H9 (cell line): ENCODE measurements around the gene WNT4. TPM values are rescaled to one million over a fixed set of nuclear protein-coding genes. Genes with fewer than 3 reads are reported as not detected.
A peak's percentile ranks its signal among the peaks of the same experiment; 100 is the strongest.

Source experiments
- DNase-seq: peaks from one replicate; pipeline ENCODE4 v3.0.0-alpha.2; 2017
- H2AFZ ChIP-seq: one replicate; pipeline ENCODE4 v1.6.1; 2013; ENCODE audit warnings: mild to moderate bottlenecking, low read length, control low read depth, moderate library complexity
- H2AK5ac ChIP-seq: 2 replicates; pipeline ENCODE4 v1.6.1; 2013; ENCODE audit warnings: low read length, control low read depth, mixed read lengths; ENCODE audit not compliant: insufficient read length
- H2BK120ac ChIP-seq: one replicate; pipeline ENCODE4 v1.6.1; 2013; ENCODE audit warnings: low read depth, mild to moderate bottlenecking, low read length, control low read depth, inconsistent platforms; ENCODE audit not compliant: poor library complexity, severe bottlenecking
- H2BK12ac ChIP-seq: 2 replicates; pipeline ENCODE4 v1.6.1; 2013; ENCODE audit warnings: low read length, control low read depth, mixed read lengths, low read depth; ENCODE audit not compliant: insufficient read length
- H2BK15ac ChIP-seq: 2 replicates; pipeline ENCODE4 v1.6.1; 2013; ENCODE audit warnings: low read depth, low read length, control low read depth
- H2BK20ac ChIP-seq: one replicate; pipeline ENCODE4 v1.6.1; 2013; ENCODE audit warnings: low read depth, mild to moderate bottlenecking, low read length, control low read depth, inconsistent platforms; ENCODE audit not compliant: poor library complexity, severe bottlenecking
- H2BK5ac ChIP-seq: 2 replicates; pipeline ENCODE4 v1.6.1; 2013; ENCODE audit warnings: low read length, control low read depth, mixed read lengths; ENCODE audit not compliant: insufficient read length
- H3K14ac ChIP-seq: 2 replicates; pipeline ENCODE4 v1.6.1; 2013; ENCODE audit warnings: low read length, control low read depth; ENCODE audit not compliant: insufficient read depth
- H3K18ac ChIP-seq: 2 replicates; pipeline ENCODE4 v1.6.1; 2013; ENCODE audit warnings: low read depth, mild to moderate bottlenecking, mixed read lengths, low read length, control low read depth; ENCODE audit not compliant: insufficient read length
- H3K23ac ChIP-seq: 2 replicates; pipeline ENCODE4 v1.6.1; 2013; ENCODE audit warnings: low read length, control low read depth, mixed read lengths, low read depth; ENCODE audit not compliant: insufficient read length
- H3K23me2 ChIP-seq: 2 replicates; pipeline ENCODE4 v1.6.1; 2013; ENCODE audit warnings: low read depth, mild to moderate bottlenecking, mixed read lengths, low read length, control low read depth; ENCODE audit not compliant: insufficient read length, poor library complexity, severe bottlenecking
- H3K27ac ChIP-seq: 2 replicates; pipeline ENCODE4 v1.5.1; 2013; ENCODE audit warnings: low read length, control low read depth, mixed read lengths, low read depth; ENCODE audit not compliant: insufficient read length
- H3K27me3 ChIP-seq: 2 replicates; pipeline ENCODE4 v1.6.1; 2013; ENCODE audit warnings: low read length, control low read depth, inconsistent platforms; ENCODE audit not compliant: insufficient read depth
- H3K4ac ChIP-seq: 2 replicates; pipeline ENCODE4 v1.6.1; 2013; ENCODE audit warnings: low read depth, mild to moderate bottlenecking, control low read depth, inconsistent platforms, low read length, moderate library complexity
- H3K4me1 ChIP-seq: 2 replicates; pipeline ENCODE4 v1.6.1; 2013; ENCODE audit warnings: low read length, control low read depth, inconsistent platforms; ENCODE audit not compliant: insufficient read depth
- H3K4me2 ChIP-seq: 2 replicates; pipeline ENCODE4 v1.6.1; 2013; ENCODE audit warnings: low read length, control low read depth, mixed read lengths; ENCODE audit not compliant: insufficient read length, insufficient read depth
- H3K56ac ChIP-seq: 2 replicates; pipeline ENCODE4 v1.6.1; 2013; ENCODE audit warnings: low read depth, mild to moderate bottlenecking, mixed read lengths, low read length, control low read depth; ENCODE audit not compliant: insufficient read length
- H3K79me1 ChIP-seq: 2 replicates; pipeline ENCODE4 v1.6.1; 2013; ENCODE audit warnings: low read depth, mild to moderate bottlenecking, moderate library complexity, low read length, control low read depth, inconsistent platforms; ENCODE audit not compliant: insufficient read depth, poor library complexity, severe bottlenecking
- H3K79me2 ChIP-seq: 2 replicates; pipeline ENCODE4 v1.6.1; 2013; ENCODE audit warnings: low read length, control low read depth, inconsistent platforms; ENCODE audit not compliant: insufficient read depth
- H3K9ac ChIP-seq: 2 replicates; pipeline ENCODE4 v1.6.1; 2013; ENCODE audit warnings: low read length, control low read depth, mixed read lengths; ENCODE audit not compliant: insufficient read length; ENCODE audit errors: extremely low read depth
- H3K9me3 ChIP-seq: one replicate; pipeline ENCODE4 v1.6.1; 2013; ENCODE audit warnings: low read depth, low read length, inconsistent platforms; ENCODE audit not compliant: control insufficient read depth
- H3T11ph ChIP-seq: one replicate; pipeline ENCODE4 v1.6.1; 2013; ENCODE audit warnings: mild to moderate bottlenecking, low read length, control low read depth, inconsistent platforms
- H4K20me1 ChIP-seq: one replicate; pipeline ENCODE4 v1.6.1; 2013; ENCODE audit not compliant: control insufficient read depth, insufficient read length, insufficient read depth
- H4K5ac ChIP-seq: 2 replicates; pipeline ENCODE4 v1.6.1; 2013; ENCODE audit warnings: low read depth, mild to moderate bottlenecking, mixed read lengths, low read length, control low read depth; ENCODE audit not compliant: insufficient read length
- H4K8ac ChIP-seq: replicated peaks from 2 replicates; pipeline ENCODE4 v1.6.1; 2013; ENCODE audit warnings: low read length, control low read depth, mixed read lengths, low read depth; ENCODE audit not compliant: insufficient read length
- H4K91ac ChIP-seq: 2 replicates; pipeline ENCODE4 v1.6.1; 2013; ENCODE audit warnings: low read depth, mild to moderate bottlenecking, moderate library complexity, mixed read lengths, low read length, control low read depth; ENCODE audit not compliant: insufficient read length
- H3K27ac Mint-ChIP-seq, 3 experiments: 2 replicates in 2 of 3; 3 replicates in 1 of 3; pipeline ENCODE4 v1.8.0; 2020 to 2021; ENCODE audit warnings: mixed read lengths in 3 of 3, mild to moderate bottlenecking in 1 of 3, moderate library complexity in 1 of 3
- H3K27me3 Mint-ChIP-seq: 2 replicates; pipeline ENCODE4 v1.8.0; 2021; ENCODE audit warnings: low read depth, mild to moderate bottlenecking, moderate library complexity, mixed read lengths
- H3K36me3 Mint-ChIP-seq, 3 experiments: 2 replicates in 2 of 3; 3 replicates in 1 of 3; pipeline ENCODE4 v1.8.0; 2020 to 2021; ENCODE audit warnings: low read depth in 3 of 3, mixed read lengths in 3 of 3; ENCODE audit not compliant: insufficient read depth in 1 of 3
- H3K4me1 Mint-ChIP-seq, 2 experiments: 2 replicates each; pipeline ENCODE4 v1.8.0; 2020; ENCODE audit warnings: mixed read lengths in 2 of 2
- H3K4me3 Mint-ChIP-seq, 2 experiments: 2 replicates in 1 of 2; 3 replicates in 1 of 2; pipeline ENCODE4 v1.8.0; 2020 to 2021; ENCODE audit warnings: mild to moderate bottlenecking in 2 of 2, mixed read lengths in 2 of 2, moderate library complexity in 1 of 2
- H3K9me3 Mint-ChIP-seq, 2 experiments: 2 replicates in 1 of 2; 3 replicates in 1 of 2; pipeline ENCODE4 v1.8.0; 2020; ENCODE audit warnings: mild to moderate bottlenecking in 2 of 2, mixed read lengths in 2 of 2, moderate library complexity in 1 of 2
- WGBS: extraction: QIAGEN DNeasy Blood & Tissue Kit; methylation state at CpG from one replicate; pipeline ENCODE4 v1.1.7; 2013; ENCODE audit warnings: missing lambda C conversion rate, low lambda C conversion rate, mixed read lengths; ENCODE audit not compliant: insufficient read length; ENCODE audit errors: extremely low coverage; 5-methylcytosine and 5-hydroxymethylcytosine counted together
- total RNA-seq: library from RNA; stranded (reverse); gene quantifications from 2 replicates; pipeline ENCODE4 v1.2.1, GENCODE V29; 2021
- TF ChIP-seq, protein P1 (sequence below): fragments of 200-600 bp; sonication (generic); conservative IDR thresholded peaks from 3 replicates; pipeline ENCODE4 v1.8.0; 2021; ENCODE audit warnings: antibody characterized with exemption, mild to moderate bottlenecking

WNT4 gene
- total RNA-seq, 1 experiment from 2014 or later, result 1.4 TPM

GRCh38 chr1:22137004-22137720 lies 5.7 kb downstream of the WNT4 start:
- Histone ChIP-seq H4K8ac (no peak overlapping the region), H3K14ac (peak overlapping the region; percentile 3; the same call in 1 of the 2 replicates), H4K91ac (no peak overlapping the region), H2BK20ac (no peak overlapping the region), H3K23ac (no peak overlapping the region), H3K18ac (no peak overlapping the region), H3K9me3 (no peaks in the 10 kb centered on the region), H2BK120ac (no peak overlapping the region), H3K79me1 (no peaks in the 10 kb centered on the region), H3K79me2 (no peaks in the 10 kb centered on the region), H2BK15ac (no peak overlapping the region), H4K20me1 (no peaks in the 10 kb centered on the region), H4K5ac (no peak overlapping the region), H3T11ph (no peak overlapping the region), H2AFZ (no peak overlapping the region), H2AK5ac (no peak overlapping the region), H3K4ac (no peak overlapping the region), H3K9ac (no peak overlapping the region), H3K4me1 (no peaks in the 10 kb centered on the region; the same call in 1 of the 2 replicates), H3K23me2 (peaks cover 8% of the 10 kb centered on the region), H3K4me2 (no peak overlapping the region), H3K27ac (no peak overlapping the region), H2BK5ac (no peak overlapping the region), H2BK12ac (no peak overlapping the region), H3K56ac (no peak overlapping the region), H3K27me3 (peaks cover 9% of the 10 kb centered on the region; the same call in 1 of the 2 replicates)
- no CpG with 5 or more reads among the region's 16 CpGs for WGBS
- DNase-seq, result peak; percentile 57
- Mint-ChIP-seq H3K9me3 (no peaks in the 10 kb centered on the region; a peak in 1 of 5 replicates), H3K36me3 (no peaks in the 10 kb centered on the region), H3K27me3 (peaks cover 42% of the 10 kb centered on the region), H3K27ac (peak overlapping the region in 2 of 3 experiments; percentile 25 to 55; a peak in 1 of 7 replicates), H3K4me3 (no peak overlapping the region), H3K4me1 (peaks cover 48 to 55% of the 10 kb centered on the region in 2 experiments)
- TF ChIP-seq, protein P1, sequence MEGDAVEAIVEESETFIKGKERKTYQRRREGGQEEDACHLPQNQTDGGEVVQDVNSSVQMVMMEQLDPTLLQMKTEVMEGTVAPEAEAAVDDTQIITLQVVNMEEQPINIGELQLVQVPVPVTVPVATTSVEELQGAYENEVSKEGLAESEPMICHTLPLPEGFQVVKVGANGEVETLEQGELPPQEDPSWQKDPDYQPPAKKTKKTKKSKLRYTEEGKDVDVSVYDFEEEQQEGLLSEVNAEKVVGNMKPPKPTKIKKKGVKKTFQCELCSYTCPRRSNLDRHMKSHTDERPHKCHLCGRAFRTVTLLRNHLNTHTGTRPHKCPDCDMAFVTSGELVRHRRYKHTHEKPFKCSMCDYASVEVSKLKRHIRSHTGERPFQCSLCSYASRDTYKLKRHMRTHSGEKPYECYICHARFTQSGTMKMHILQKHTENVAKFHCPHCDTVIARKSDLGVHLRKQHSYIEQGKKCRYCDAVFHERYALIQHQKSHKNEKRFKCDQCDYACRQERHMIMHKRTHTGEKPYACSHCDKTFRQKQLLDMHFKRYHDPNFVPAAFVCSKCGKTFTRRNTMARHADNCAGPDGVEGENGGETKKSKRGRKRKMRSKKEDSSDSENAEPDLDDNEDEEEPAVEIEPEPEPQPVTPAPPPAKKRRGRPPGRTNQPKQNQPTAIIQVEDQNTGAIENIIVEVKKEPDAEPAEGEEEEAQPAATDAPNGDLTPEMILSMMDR, result no peak
